ENCODE data around the gene CDS2.

The CDS2 gene

DNA sequence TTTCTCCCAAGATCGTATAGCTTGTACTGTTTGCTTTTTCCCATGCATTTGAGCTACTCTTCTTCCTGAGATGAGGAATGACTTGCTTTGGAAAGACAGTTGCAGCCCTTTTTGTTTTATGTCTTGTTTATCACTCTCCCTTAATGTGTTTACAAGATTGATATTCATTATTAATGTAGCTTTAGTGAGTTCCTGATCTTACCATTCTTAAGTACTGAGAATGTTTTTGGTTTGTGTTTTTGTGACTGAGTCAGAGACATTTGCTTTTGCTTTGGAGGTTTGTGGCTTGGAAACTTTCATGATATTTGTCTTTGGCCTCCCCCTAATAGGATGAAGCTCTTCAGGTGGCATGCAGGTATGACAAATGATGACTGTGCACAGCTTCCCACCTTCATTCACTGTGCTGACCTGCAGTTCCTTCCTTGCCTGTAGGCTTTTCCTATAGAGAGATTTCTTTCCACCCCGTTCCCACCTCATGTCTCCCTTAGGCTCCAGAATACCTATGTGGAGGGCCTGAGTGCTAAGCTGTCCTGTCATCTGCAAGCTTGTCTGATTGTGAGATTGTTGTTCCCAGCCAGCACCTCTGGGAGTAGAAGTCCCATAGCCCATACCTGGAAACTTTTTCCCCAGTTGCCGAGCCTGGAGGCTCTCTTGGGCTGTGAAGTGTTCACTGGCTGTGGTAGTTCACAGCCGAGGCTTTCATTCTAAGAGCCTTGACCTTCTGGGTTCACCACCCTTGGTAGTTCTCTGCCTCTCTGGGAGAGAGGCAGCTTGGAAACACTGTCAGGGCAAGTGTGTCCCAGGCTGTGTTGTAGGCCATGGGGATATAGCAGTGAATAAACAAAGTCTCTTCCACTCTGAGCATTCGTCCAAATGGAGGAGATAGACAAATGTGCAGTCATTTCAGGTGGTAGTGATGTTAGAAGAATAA lies 27.1 kb downstream of the CDS2 start:
- TF ChIP-seq CTCF (conservative IDR thresholded peaks at IDR 0.05) = no peak
- no peak overlapping the region for H3K27ac ChIP-seq

GRCh38 chr20:5154543-5154925 lies 27.7 kb downstream of the CDS2 start:
- TF ChIP-seq CTCF (conservative IDR thresholded peaks at IDR 0.05) = no peak
- H3K27ac ChIP-seq = no peak overlapping the region

DNA sequence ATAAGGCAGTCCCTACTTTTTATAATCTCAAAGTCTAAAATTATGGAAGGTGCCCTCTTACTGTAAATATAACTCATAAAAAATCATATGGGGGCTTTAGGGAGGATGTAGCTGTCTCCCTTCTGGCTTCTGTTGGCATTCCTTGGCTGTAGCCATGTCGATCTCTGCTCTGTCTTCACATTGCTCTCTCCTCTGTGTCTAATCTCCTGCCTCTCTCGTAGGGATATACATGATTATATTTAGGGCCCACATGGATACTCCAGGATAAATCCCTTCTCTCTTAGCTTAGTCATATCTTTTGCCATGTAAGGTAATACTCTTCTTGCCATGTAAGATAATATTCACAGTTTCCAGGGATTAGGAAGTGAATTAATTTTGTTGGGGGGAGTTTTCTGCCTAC lies 28.6 kb downstream of the CDS2 start:
- H3K27ac ChIP-seq = no peak overlapping the region
- no peak for TF ChIP-seq CTCF (conservative IDR thresholded peaks at IDR 0.05)

DNA sequence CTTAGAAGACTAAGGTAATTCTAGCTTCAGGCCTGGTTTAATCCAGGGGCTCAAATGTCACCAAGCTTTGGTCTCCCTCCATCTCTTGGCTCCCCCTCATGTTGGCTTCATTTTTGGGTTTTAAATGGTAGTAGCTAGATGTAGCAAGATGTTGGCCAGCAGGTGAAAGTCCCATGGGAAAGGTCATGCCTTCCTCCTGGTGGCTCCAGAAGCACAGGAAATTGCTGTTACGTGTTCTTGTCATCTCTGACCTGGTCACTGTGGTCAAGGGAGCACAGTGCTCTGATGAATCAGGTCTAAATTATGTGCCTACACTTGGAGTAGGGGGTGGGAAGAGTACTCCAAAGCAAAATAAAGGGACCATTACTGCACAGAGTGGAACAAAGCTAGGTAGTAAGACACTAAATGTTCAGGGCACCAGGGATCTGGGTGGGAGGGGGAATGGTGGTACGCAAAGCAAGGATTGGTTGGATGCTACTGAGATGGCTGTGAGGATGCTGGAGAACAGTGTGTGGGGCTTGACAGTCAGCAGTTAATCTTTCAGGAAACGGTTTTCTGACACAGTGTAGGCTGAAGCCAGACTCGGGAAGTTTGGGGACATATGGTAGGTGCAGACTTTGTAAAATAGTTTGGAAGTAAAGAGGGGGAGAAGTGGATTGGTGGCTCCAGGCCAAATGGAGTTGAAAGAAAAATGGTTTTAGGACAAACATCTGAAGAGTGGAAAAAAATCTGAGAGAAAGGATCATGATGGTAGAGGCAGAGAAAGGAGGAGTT lies 30.1 kb downstream of the CDS2 start:
- H3K27ac ChIP-seq = no peak overlapping the region
- no peak for TF ChIP-seq CTCF (conservative IDR thresholded peaks at IDR 0.05)

DNA sequence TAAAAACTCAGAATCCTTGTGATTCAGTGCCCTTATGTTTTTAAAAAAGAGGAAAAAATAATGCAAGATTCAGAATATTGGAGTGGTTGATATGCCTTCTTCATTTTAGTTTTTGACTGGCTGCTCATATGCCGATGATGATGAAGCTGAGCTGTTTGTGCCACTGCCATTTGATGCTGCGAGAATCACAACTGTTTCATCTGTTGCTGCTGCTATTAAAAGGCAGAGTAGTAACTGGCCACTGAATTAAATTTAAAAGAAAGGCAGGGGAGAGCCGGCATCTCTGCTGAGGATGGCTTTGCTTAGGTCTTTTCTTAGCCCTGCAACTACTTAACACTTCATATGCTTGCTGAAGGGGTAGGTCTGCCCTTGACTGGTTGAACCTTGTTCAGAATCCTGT lies 33.1 kb downstream of the CDS2 start:
- TF ChIP-seq CTCF (conservative IDR thresholded peaks at IDR 0.05) = no peak
- no peak overlapping the region for H3K27ac ChIP-seq

- no peak for TF ChIP-seq CTCF (conservative IDR thresholded peaks at IDR 0.05)
- no peak overlapping the region for H3K27ac ChIP-seq
Observed at GRCh38 chr20:5160882-5161281, 34.1 kb downstream of the CDS2 start.

DNA sequence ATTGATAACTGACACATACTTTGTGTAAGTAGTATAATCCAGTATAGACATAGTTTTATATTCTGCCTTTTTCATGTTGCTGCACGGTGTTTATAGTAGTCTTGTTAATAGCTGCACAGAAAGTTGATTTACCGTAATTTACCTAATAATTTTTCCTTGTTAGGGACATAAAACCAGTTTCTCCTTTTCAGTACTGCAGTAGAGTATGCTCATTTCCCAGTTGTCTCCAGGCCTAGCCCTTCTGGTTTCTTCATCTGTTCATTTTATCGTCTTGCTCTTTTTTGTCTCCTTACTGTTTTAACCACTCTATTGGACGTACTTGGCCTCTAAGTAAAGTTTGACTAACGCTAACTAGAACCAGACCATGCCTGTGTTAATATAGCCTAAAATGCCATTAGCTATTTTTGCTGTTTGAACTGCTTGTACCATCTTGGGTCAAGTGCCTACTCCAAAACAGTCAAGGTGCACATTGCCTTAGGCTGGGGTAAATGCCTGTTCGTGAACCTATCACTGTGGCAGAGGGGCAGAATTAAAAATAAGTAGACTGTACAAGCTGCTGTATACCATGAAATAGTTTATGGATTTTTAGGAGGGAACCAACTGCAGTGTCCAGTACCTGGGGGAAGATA lies 34.8 kb downstream of the CDS2 start:
- no peak overlapping the region for H3K27ac ChIP-seq

More for the DNA sequence above, 34.8 kb downstream of the CDS2 start:
- no peak for TF ChIP-seq CTCF (conservative IDR thresholded peaks at IDR 0.05)

Measured in VCaP (cell line).